Activated CD8-positive, alpha-beta memory T cell treated with anti-CD3 and anti-CD28 coated beads, Interleukin-2, amount 50 U/mL, for 24 hours (primary cell): Measurements from ENCODE around the gene CYP27C1.
"Not testable (repeated sequence)": the region's sequence is repeated elsewhere in the genome, so short reads cannot be mapped to it uniquely, and the experiment has no call there.

Experiments used
- DNase-seq: peaks from one replicate; pipeline ENCODE4 v3.0.0-alpha.2; 2020; ENCODE audit errors: extremely low read depth

The CYP27C1 gene

DNA sequence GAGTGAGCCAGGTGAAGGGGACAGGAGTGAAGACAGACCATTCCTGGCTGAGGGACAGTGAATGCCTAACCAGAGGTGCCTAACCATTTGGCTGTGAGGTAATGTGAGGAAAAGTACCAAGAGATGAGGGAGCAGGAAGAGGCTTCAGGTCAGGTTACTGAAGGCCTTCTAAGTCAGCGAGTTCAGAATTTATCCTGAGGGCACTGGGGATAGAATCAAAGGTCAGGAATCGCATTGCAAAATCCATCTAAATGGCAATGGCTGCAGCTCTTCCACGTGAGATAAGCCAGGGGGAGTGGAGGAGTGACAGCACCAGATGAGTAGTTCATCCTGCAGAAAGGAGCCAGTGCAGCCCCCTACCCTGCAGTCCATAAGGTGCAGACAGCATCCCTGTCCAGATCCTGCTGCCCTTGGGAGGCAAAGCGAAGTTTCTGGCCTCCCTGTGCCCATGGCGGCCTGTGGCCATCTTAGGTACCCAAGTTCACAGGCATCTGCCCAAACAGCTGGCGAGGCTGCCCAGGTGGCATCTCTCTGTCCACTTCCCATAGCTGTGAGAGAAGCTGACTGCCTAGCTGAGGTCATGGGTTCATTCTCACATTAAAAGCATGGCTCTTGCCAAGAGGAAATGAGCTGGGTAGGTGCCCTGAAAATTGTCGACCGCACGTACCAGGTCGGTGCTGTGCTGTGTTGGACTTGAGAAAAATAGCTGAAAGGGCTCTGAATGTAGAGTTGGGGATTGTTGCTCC lies 49.5 kb downstream of the CYP27C1 start:
- DNase-seq: no peak

- no peak for DNase-seq
Measured at GRCh38 chr2:127170021-127170420, 50.1 kb downstream of the CYP27C1 start.

DNA sequence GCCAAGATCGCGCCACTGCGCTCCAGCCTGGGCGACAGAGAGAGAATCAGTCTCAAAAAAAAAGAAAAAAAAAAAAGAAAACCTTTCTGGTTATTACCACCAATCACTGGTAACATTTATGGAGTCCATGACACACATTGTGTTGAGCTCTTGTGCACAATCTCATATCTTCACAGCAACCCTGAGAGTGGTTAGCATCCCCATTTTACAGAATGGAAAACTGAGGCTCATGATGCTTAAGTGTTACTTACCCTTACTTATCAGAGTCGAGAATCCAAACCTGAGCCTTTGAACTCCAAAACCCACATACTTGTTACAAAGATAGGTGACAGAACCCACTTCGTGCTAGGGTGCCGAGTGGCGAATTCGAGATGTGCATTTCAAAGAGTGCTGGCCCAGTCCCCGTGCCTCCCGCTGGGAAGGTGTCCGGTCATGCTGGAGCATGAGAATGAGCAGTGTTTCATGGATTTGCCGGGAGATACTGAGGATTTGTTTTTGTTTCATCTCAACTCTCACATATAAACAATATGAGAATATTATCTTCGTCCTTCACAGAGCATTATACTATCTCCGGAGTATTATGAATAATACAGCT lies 50.9 kb downstream of the CYP27C1 start:
- no peak for DNase-seq

- no peak for DNase-seq
Measured at GRCh38 chr2:127166231-127166860, 53.8 kb downstream of the CYP27C1 start.

- no peak for DNase-seq
Measured at GRCh38 chr2:127165539-127165935, 54.6 kb downstream of the CYP27C1 start.

- DNase-seq: no peak
Measured at GRCh38 chr2:127164761-127165538, 55.1 kb downstream of the CYP27C1 start.

GRCh38 chr2:127163921-127164320 lies 56.2 kb downstream of the CYP27C1 start:
- DNase-seq: no peak

GRCh38 chr2:127163090-127163406 lies 57.1 kb downstream of the CYP27C1 start:
- not testable (repeated sequence) for DNase-seq

GRCh38 chr2:127162261-127163089 lies 57.6 kb downstream of the CYP27C1 start:
- no peak for DNase-seq

- no peak for DNase-seq
Measured at GRCh38 chr2:127161176-127162136, 58.6 kb downstream of the CYP27C1 start.

GRCh38 chr2:127160676-127161075 lies 59.4 kb downstream of the CYP27C1 start:
- no peak for DNase-seq

DNA sequence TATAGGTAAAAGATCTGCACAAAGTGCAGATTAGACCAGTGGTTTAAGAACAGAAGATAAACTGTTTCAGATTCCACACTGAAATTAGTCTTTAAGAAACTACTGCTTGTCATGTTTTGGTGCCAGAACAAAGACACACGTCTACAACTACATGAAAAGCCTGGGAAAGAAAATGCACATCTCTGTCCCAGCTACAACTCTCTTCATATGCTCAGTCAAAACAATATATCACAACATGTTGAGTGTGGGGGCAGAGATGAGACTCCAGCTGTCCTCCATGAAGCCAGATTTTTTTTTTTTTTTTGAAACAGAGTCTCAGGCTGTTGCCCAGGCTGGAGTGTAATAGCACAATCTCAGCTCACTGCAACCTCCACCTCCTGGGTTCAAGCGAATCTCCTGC lies 60.6 kb downstream of the CYP27C1 start:
- DNase-seq: no peak

DNA sequence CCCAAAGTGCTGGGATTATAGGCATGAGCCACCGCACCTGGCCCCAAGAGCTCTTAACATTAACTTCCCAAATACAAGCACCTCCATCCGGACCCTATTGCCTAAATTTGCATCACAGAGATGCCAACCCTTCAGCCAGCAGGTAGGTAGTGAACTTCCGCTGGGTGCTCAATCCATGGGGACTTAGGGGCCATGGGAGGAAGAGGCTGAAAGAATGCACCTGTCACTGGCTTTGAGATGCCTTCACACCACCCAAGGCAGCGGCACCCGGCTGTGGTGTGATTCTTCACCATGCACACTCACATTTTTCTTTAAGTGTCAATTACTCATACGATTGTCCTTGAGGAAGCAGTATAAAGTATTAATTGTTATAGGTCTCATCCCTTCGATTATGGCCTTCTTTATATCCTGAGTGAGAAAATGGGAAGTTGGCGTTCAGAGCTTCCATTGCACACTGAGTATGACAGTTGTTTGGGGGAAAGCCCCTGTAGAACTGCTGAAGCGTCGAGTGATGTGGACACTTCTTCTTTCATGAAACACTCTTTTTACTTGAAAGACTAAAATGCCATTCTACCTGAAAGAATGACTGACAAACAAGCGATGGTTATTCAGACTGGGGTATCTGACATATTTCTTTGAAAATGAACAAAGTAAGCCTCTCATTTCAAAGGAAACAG lies 61.3 kb downstream of the CYP27C1 start:
- no peak for DNase-seq

- DNase-seq: no peak
Measured at GRCh38 chr2:127157651-127158485, 62.2 kb downstream of the CYP27C1 start.

DNA sequence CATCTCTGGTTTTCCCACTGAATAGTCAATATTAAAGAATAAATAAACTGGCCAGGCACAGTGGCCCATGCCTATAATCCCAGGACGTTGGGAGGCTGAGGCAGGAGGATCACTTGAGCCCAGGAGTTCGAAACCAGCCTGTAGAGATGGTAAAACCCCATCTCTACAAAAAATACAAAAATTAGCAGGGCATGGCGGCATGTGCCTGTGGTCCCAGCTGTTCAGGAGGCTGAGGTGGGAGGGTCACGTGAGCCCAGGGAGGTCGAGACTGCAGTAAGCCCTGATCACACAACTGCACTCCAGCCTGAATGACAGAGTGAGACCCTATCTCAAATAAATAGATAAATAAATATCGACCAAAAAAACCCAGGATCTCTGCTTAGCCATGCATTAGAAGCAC lies 63.0 kb downstream of the CYP27C1 start:
- DNase-seq: no peak

DNA sequence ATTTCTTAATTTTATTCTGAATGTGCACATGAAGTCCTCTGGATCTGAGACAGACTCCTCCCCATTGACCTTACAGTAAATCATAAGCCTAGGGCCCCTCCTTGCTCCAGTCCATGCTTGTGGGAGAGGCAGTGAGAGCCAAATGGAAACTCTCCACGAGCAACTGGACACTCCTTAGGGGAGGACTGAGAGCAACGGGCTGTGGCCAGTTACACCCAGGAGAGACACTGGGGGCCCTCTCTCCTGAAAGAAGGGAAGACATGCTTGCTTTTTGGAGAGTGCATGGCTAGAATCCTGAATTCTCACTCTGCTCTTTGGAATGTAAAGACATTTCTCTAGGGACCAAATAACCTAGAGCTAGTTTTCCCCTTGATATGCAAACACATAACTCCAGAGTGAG lies 64.2 kb downstream of the CYP27C1 start:
- no peak for DNase-seq

DNA sequence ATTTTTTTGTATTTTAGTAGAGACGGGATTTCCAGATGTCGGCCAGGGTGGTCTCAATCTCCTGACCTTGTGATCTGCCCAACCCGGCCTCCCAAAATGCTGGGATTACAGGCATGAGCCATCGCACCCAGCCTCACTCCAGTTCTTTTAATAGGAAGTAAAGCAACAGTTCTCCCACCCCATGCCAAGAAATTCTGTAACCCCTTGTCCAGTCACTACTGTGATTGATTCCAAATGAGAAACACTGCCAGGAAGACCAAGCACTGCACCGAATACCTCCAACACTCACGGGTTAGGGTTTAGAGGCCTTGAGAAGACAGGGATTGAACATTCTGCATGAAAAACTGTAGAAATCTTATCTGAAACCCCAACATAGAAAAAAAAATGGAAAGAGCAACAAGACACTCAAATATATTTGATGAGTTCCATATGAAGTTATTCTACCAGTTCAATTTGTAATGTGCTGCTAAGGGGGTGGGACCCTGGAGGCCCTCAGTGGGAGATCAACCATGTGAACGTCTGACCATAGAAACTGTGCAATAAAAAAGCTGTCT lies 65.0 kb downstream of the CYP27C1 start:
- DNase-seq: no peak

DNA sequence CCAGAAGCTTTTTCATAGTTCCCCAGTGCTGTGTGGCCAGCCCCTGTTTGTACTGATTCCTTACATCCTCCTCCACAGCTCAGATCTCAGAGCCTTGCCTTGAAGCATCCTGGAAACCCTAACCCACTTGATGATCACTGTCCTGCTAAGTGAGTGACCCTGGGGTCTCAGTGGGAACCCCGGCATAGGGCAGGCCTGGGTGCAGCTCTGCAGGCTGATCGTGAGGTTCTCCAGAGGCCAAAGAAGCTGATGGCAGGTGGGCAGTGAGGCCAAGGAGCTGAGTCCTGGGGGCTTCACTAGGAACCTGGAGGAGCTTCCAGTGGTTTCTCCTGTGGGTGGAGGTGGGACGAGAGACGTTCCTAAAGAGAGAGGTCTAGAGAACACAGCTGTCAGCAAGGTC lies 65.7 kb downstream of the CYP27C1 start:
- no peak for DNase-seq

GRCh38 chr2:127153691-127154158 lies 66.4 kb downstream of the CYP27C1 start:
- DNase-seq: no peak
